H1 (cell line): ENCODE measurements around the gene CCNYL1. TPM values are rescaled to one million over a fixed set of nuclear protein-coding genes. Genes with fewer than 3 reads are reported as not detected.

ENCODE experiments used
- ATF3 ChIP-seq: IDR thresholded peaks from 2 replicates; pipeline ENCODE4 v1.6.1; 2011; ENCODE audit warnings: low read depth, mild to moderate bottlenecking, low read length; ENCODE audit not compliant: insufficient read depth
- POLR2AphosphoS5 ChIP-seq: IDR thresholded peaks from 2 replicates; pipeline ENCODE4 v1.6.1; 2011; ENCODE audit warnings: low read depth, low read length
- polyA plus RNA-seq, 7 experiments: library from polyadenylated mRNA; depleted of rRNA in 3 of 7; stranded (reverse) in 5 of 7; unstranded in 2 of 7; fragments of >200 nt in 5 of 7; fragments of 200-250 nt in 2 of 7; gene quantifications; 1 replicate in 5 of 7; 2 replicates in 1 of 7; 4 replicates in 1 of 7; pipeline versions ENCODE4 v1.2.1 to v1.2.3, GENCODE V29; 2011 to 2013; ENCODE audit warnings: missing spikeins in 2 of 7, mixed read lengths in 2 of 7
- total RNA-seq: library from RNA; stranded (reverse); fragmentation: NEBNext Ultra II Directional; extraction: Animal tissue kit (Norgen Biotek cat#: 25700); gene quantifications from 2 replicates; pipeline ENCODE4 v1.2.1, GENCODE V29; 2021

The CCNYL1 gene
- total and polyA plus RNA-seq, 2 of the 8 experiments (the other 6 are each of a cell fraction or from before 2014, with no cell fraction given), result 13.3 to 35.4 TPM

GRCh38 chr2:207727261-207727660, 15.8 kb downstream of the CCNYL1 start (continued):
- TF ChIP-seq POLR2AphosphoS5 (no peak), ATF3 (no peak)
- TF ChIP-seq, all 59 proteins: peak for 0
